ACC112 (cell line): ENCODE results near the gene NCOR1.
A peak's percentile ranks its signal among the peaks of the same experiment; 100 is the strongest.
"Not testable (repeated sequence)": the region's sequence is repeated elsewhere in the genome, so short reads cannot be mapped to it uniquely, and the experiment has no call there.

Experiments
- H2AFZ ChIP-seq: fragments of 200-600 bp; sonication (generic); one replicate; pipeline ENCODE4 v1.6.0; 2017; ENCODE audit warnings: antibody characterized with exemption, low read length; ENCODE audit not compliant: unreplicated experiment
- H3K27ac ChIP-seq: fragments of 200-600 bp; sonication (generic); 2 replicates; pipeline ENCODE4 v1.5.1; 2014; ENCODE audit warnings: low read depth, mild to moderate bottlenecking, antibody characterized with exemption, low read length, moderate library complexity
- H3K27me3 ChIP-seq: fragments of 200-600 bp; sonication (generic); 2 replicates; pipeline ENCODE4 v1.6.1; 2014; ENCODE audit warnings: mild to moderate bottlenecking, antibody characterized with exemption, low read length, moderate library complexity, mixed read lengths; ENCODE audit not compliant: insufficient read depth
- H3K36me3 ChIP-seq: fragments of 200-600 bp; sonication (generic); 2 replicates; pipeline ENCODE4 v1.6.1; 2016; ENCODE audit warnings: mild to moderate bottlenecking, antibody characterized with exemption, low read length, moderate library complexity, mixed read lengths; ENCODE audit not compliant: insufficient read depth
- H3K4me1 ChIP-seq: fragments of 200-600 bp; sonication (generic); one replicate; pipeline ENCODE4 v1.6.1; 2016; ENCODE audit warnings: low read length, mixed read lengths; ENCODE audit not compliant: insufficient read depth, unreplicated experiment, control insufficient read depth
- H3K4me3 ChIP-seq: fragments of 200-600 bp; sonication (generic); 2 replicates; pipeline ENCODE4 v1.5.1; 2014; ENCODE audit warnings: mild to moderate bottlenecking, low read depth, low read length
- H3K79me2 ChIP-seq: fragments of 200-600 bp; sonication (generic); one replicate; pipeline ENCODE4 v1.6.0; 2016; ENCODE audit warnings: low read length; ENCODE audit not compliant: control insufficient read depth, unreplicated experiment, insufficient read depth

Gene NCOR1

DNA sequence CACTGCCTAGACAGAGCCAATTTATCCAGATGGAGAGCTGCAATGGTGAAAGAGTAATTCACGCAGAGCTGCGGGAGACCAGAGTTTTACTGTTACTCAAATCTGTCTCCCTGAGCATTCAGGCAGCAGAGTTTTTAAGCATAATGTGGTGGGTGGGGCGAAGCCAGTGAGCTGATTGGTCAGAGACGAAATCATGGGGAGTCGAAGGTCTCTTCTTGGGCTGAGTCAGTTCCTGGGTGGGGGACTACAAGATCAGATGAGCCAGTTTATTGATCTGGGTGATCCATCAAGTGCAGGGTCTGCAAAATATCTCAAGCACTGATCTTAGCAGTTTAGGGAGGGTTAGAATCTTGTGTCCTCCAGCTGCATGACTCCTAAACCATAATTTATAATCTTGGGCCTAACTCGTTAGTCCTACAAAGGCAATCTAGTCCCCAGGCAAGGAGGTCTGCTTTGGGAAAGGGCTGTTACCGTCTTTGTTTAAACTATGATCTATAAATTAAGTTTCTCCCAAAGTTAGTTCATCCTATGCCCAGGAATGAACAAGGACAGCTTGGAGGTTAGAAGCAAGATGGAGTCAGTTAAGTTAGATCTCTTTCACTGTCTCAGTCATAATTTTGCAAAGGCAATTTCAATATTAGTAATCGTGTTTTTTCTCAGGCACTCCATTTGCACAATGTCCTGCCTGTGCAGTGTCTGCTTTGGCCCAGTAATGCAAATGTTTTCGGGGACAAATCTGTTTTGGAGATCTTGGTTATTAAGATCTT is 28.6 kb upstream of the NCOR1 start:
- no peaks in the 10 kb centered on the region for H3K36me3 ChIP-seq
- H3K27ac ChIP-seq = no peak overlapping the region
- no peaks in the 10 kb centered on the region for H3K27me3 ChIP-seq
- no peaks in the 10 kb centered on the region for H3K79me2 ChIP-seq
- no peak overlapping the region for H2AFZ ChIP-seq
- H3K4me3 ChIP-seq = no peak overlapping the region
- H3K4me1 ChIP-seq = peaks cover 4% of the 10 kb centered on the region

DNA sequence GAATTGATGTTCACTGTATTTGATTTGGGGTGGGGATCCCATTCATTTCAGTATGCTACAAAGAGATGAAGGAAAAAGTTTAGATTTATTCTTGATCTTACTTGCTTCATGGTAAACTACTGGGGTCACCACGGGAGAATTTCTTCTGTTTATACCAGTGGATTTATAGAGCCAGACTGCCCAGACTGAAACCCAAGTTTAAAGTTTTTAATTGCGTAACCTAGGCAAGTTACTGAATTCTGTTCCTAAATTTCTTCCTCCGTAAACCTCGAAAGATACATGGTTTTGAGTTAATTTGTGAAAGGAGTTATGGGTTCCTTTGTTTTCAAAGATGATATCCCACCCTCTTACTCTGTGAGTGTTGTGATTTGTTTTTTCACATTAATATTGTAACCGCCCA is 28.1 kb upstream of the NCOR1 start:
- Histone ChIP-seq H3K27me3 (no peaks in the 10 kb centered on the region), H2AFZ (no peak overlapping the region), H3K4me1 (peaks cover 4% of the 10 kb centered on the region), H3K4me3 (no peak overlapping the region), H3K36me3 (no peaks in the 10 kb centered on the region), H3K79me2 (no peaks in the 10 kb centered on the region), H3K27ac (no peak overlapping the region)

DNA sequence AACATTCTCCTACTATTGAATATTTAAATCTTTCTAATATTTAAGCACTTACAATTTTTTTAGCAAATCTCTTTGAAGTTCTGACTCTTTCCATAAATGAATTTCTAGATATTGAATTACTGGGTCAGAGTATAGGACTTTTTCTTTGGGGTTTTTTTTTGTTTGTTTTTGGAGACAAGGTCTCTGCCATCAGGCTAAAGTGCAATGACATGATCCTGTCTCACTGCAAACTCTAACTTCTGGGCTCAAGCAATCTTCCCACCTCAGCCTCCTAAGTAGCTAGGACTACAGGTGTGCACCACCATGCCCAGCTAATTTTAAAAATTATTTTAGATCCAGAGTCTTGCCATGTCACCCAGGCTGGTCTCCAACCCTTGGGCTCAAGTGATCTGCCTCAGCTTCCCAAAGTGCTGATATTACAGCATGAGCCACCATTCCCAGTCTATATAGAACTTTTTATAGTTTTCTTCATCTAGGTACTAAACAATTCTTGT is 26.6 kb upstream of the NCOR1 start:
- H3K4me1 ChIP-seq = peaks cover 4% of the 10 kb centered on the region
- no peak overlapping the region for H3K4me3 ChIP-seq
- H3K36me3 ChIP-seq = no peaks in the 10 kb centered on the region
- H3K27ac ChIP-seq = no peak overlapping the region
- no peaks in the 10 kb centered on the region for H3K79me2 ChIP-seq
- H2AFZ ChIP-seq = no peak overlapping the region
- H3K27me3 ChIP-seq = no peaks in the 10 kb centered on the region

DNA sequence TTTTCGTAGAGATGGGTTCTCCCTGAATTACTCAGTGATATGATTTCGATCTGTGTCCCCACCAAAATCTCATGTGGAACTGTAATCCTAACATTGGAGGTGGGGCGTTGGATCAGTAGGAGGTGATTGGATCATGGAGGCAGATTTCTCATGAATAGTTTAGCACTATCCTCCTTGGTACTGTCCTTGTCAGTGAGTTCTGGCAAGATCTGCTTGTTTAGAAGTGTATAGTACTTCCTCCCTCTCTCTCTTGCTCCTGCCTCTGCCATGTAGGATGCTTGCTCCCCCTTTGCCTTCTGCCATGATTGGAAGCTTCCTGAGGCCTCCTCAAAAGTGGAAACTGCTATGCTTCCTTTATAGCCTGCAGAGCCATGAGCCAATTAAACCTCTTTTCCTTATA is 24.6 kb upstream of the NCOR1 start:
- H3K79me2 ChIP-seq = no peaks in the 10 kb centered on the region
- H3K36me3 ChIP-seq = no peaks in the 10 kb centered on the region
- H3K4me3 ChIP-seq = no peak overlapping the region
- no peak overlapping the region for H3K27ac ChIP-seq
- no peaks in the 10 kb centered on the region for H3K27me3 ChIP-seq
- H3K4me1 ChIP-seq = peaks cover 4% of the 10 kb centered on the region
- H2AFZ ChIP-seq = no peak overlapping the region

DNA sequence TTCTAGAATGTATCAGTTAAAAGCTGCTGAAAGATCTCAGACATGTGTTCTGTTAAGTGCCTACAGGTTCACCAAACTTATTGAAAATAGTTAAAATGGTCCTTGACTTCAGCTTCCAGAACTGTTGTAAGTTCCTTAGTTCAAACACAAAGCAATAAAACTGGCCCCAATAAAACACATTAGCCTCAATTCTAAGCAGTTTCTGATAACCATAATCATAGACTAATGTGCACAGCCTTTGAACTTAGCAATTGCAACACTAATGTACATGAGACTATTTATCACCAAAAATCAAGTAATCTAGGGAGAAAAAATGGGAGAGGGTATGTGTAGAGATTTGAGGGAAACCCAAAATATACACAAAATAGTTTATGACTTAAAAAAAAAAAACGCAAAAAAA is 17.1 kb upstream of the NCOR1 start:
- H3K4me3 ChIP-seq = no peak overlapping the region
- no peaks in the 10 kb centered on the region for H3K36me3 ChIP-seq
- no peak overlapping the region for H2AFZ ChIP-seq
- H3K4me1 ChIP-seq = peaks cover 4% of the 10 kb centered on the region
- H3K27ac ChIP-seq = no peak overlapping the region
- peaks cover 8% of the 10 kb centered on the region for H3K79me2 ChIP-seq
- no peaks in the 10 kb centered on the region for H3K27me3 ChIP-seq

DNA sequence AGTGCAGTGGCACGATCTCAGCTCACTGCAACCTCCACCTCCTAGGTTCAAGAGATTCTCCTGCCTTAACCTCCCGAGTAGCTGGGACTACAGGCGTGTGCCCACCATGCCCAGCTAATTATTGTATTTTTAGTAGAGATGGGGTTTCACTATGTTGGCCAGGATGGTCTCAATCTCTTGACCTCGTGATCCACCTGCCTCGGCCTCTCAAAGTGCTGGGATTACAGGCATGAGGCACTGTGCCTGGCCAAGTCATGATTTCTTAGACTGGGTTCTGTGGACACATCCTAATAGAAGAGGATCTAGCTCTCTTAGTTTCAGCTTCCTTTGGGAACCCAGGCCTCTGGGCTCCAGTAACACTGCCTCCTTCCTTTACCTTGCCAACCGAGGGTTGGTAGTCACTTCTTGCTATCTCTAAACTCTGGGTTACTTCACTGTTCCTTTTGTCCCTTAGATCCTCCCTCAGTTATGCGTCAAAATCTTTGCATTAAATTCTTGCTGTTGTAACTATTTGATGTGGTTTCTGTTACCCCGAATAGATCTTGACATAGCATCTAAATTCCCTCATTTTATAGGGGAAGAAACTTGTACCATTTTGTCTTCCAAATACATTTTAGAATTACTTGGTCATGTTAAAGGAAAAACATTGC is 14.7 kb upstream of the NCOR1 start:
- not testable (repeated sequence) for H3K27me3 ChIP-seq, H3K36me3 ChIP-seq, H2AFZ ChIP-seq, H3K4me3 ChIP-seq, H3K27ac ChIP-seq, H3K4me1 ChIP-seq
- H3K79me2 ChIP-seq = peaks cover 17% of the 10 kb centered on the region

DNA sequence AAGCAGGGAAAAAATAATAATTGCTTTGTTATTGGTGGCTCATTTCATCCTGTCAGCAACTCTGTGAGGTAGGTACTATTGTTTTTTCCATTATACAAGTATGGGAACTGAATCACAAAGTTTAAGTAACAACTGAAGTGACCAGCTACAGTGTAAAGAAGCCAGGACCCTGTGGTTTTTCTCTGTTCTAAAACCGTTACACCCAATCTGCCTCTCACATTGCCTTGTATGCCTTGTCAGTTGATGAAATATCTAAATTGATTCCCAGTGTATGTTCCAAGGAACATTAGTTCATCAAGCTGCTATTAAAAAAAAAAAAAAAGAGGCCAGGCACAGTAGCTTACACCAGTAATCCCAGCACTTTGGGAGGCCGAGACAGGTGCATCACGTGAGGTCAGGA is 7.1 kb upstream of the NCOR1 start:
- H3K79me2 ChIP-seq = peaks cover 38% of the 10 kb centered on the region
- 0 out of 2 replicates have a peak overlapping the region, but pooled peaks have one; percentile 33 for H3K27ac ChIP-seq
- H3K4me1 ChIP-seq = peaks cover 4% of the 10 kb centered on the region
- H2AFZ ChIP-seq = no peak overlapping the region
- H3K27me3 ChIP-seq = no peaks in the 10 kb centered on the region
- no peaks in the 10 kb centered on the region for H3K36me3 ChIP-seq
- no peak overlapping the region for H3K4me3 ChIP-seq

DNA sequence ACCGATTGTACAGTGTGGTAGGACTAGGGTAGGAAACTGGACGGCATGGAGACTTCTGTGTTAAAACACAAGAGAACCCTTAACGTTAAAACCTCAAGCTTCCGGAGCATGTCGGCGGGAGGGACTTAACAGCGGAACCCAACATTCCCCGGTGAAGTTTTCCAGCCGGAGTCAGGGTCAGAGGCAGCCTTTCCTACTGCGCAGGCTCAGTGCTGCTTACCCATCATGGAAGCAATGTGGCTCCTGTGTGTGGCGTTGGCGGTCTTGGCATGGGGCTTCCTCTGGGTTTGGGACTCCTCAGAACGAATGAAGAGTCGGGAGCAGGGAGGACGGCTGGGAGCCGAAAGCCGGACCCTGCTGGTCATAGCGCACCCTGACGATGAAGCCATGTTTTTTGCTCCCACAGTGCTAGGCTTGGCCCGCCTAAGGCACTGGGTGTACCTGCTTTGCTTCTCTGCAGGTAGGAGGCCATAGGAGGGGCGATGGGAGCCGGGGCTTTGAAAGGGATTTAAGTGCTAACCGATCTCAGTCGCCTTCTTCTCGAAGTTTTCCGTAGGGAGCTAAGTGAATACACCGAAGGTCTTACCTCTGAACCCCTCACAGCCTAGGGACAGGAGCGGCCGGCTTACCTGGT is 1.8 kb upstream of the NCOR1 start, which contains the start of gene PIGL:
Gene PIGL (plus strand): TSS at position 209 of the 634 bp plus-strand sequence. CDS start 17 bp downstream, at position 226.
- Histone ChIP-seq H3K27ac (peak within 1 kb of the TSS; percentile 82), H3K27me3 (no peaks in the 10 kb centered on the region), H2AFZ (peak within 1 kb of the TSS; percentile 97), H3K36me3 (no peaks in the 10 kb centered on the region), H3K4me3 (peak within 1 kb of the TSS; percentile 82), H3K79me2 (peaks cover 70% of the 10 kb centered on the region), H3K4me1 (peaks cover 15% of the 10 kb centered on the region)

DNA sequence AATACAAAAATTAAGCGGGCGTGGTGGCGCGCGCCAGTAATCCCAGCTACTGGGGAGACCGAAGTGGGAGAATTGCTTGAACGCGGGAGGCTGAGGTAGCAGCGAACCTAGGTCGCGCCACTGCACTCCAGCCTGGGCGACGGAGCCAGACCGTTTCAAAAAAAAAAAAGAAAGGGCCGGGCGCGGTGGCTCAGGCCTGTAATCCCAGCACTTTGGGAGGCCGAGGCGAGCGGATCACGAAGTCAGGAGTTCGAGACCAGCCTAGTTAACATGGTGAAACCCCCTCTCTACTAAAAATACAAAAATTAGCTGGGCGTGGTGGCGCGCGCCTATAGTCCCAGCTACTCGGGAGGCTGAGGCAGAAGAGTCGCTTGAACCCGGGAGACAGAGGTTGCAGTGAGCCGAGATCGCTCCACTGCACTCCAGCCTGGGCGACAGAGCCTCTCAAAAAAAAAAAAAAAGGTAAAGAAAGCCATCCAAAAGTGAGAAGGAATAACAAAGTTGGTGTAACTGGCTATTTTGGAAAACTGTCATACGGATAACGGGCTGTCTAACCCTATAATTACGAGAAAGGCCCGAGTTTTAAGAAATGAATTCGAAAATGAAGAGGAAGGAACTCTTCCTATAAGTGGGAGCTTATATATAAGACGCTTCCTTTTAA is 1.1 kb upstream of the NCOR1 start:
- H3K79me2 ChIP-seq = peaks cover 76% of the 10 kb centered on the region
- peak overlapping the region; percentile 97 for H2AFZ ChIP-seq

DNA sequence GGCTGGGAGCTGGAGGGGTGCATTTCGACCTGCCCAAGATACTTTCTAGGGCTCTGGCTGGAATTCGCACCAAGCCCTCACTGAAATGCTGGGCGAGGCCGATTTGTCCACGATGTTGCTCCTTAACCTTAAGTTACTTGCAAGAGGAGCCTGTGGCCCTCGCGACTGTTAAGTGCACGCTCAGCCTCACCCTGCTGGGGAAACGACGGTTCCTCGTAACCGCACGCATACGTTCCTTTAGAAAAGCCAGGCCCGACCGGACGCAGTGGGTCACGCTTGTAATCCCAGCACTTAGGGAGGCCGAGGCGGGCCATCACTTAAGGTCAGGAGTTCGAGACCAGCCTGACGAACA is 607 bp upstream of the NCOR1 start:
- Histone ChIP-seq H3K4me1 (peaks cover 15% of the 10 kb centered on the region), H3K27ac (peak overlapping the region; percentile 82), H2AFZ (peak overlapping the region; percentile 89), H3K36me3 (no peaks in the 10 kb centered on the region), H3K27me3 (no peaks in the 10 kb centered on the region), H3K4me3 (peak overlapping the region; percentile 82), H3K79me2 (peaks cover 82% of the 10 kb centered on the region)

More for the DNA sequence above, 1.1 kb upstream of the NCOR1 start:
- peak overlapping the region; percentile 82 for H3K4me3 ChIP-seq
- H3K4me1 ChIP-seq = peaks cover 15% of the 10 kb centered on the region
- peak overlapping the region; percentile 82 for H3K27ac ChIP-seq
- H3K36me3 ChIP-seq, H3K27me3 ChIP-seq: not testable (repeated sequence)
